Stimulated activated CD4-positive, alpha-beta T cell treated with anti-CD3 and anti-CD28 coated beads, TNF-alpha, amount 100 ng/mL, for 24 hours (primary cell): ENCODE data around the gene DAGLA.

Experiments
- DNase-seq, 3 experiments: peaks; one replicate each; pipeline ENCODE4 v3.0.0-alpha.2; 2020; ENCODE audit warnings: low read depth in 3 of 3

DAGLA gene

DNA sequence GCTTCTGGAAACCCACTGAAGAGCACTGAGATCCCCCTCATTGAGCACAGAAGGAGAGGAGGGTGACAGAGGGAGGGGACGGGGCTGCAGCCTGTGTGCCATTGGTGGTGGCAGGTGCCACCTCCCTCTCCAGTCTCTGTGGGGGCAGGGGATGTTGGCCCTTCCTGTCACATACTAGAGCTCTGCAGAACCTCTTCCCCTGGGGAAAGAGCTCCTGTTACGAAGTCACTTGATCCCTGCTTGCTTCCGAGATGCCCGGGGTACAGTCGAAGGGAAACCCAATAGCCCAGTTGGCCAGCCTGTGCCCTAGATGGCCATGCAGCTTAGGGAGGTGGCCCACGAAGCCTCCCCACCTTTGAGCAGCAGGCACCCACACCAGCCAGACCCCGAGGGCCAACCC, 29.4 kb downstream of the DAGLA start:
- DNase-seq: no peak

- DNase-seq: no peak
These were observed 29.8 kb downstream of the DAGLA start for GRCh38 chr11:61710019-61710418.

DNA sequence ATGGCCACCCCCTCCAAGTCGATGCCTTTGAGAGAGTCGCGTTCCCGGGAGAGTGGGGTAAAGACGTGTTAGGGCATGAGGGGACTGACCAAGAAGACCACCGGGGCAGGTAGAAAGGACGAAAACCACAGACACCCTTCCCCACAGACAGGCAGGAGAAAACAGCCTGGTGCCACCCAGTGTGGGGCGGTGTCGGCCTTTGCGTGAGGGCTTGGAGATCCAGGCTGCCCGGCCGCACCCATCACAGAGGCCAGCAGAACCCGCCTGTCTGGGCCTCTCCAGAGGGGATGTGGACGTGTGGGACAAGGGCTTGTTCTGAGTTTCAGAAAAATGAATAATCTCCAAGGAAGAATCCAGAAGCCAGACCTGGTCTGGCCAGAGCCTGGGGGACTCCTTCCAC, 30.8 kb downstream of the DAGLA start:
- DNase-seq: no peak

- no peak for DNase-seq
These were observed 31.3 kb downstream of the DAGLA start for GRCh38 chr11:61711498-61711897.

DNA sequence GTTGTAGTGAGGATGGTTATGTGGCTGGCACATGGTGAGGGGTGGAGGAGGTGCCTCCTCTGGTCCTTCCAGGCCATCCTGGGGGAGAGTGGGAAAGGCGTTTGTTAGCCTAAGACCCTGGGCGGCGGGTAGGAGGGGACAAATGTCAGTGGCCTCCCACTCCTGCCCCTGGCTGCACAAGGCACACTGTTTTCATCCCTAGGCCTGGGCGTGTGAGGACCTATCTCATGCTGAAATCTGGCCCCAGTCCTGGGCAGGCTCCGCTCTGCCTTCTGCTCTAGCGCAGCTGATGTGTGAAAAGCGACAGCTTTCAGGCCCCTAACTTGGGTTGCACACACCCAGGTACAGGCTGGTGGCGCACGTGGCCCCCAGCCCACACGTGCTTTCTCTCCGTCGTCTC, 32.1 kb downstream of the DAGLA start:
- DNase-seq: no peak

- no peak for DNase-seq
These were observed 32.7 kb downstream of the DAGLA start for GRCh38 chr11:61712846-61713245.

- DNase-seq: no peak
These were observed 33.3 kb downstream of the DAGLA start for GRCh38 chr11:61713464-61713863.

- no peak for DNase-seq
These were observed 33.7 kb downstream of the DAGLA start for GRCh38 chr11:61713906-61714305.

DNA sequence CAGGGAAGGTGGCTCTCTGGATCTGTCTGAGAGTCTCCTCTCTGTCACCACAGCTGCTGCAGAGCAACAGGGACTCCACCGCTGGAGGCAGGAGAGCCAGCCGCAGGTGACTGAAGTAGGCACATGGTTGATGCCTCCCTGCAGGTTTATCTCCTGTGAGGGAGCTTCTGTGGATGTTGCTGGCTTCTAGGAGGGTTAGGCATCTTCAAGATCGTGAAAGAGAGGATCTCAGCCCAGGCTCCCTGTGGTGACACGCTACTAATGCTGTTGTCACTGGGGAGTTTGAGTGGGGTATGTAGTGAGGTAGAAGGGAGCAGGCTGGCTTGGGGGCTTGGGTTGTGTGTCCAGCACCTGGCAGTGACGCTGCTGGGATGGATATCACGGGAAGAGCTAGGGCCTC, 34.1 kb downstream of the DAGLA start:
- DNase-seq: no peak

DNA sequence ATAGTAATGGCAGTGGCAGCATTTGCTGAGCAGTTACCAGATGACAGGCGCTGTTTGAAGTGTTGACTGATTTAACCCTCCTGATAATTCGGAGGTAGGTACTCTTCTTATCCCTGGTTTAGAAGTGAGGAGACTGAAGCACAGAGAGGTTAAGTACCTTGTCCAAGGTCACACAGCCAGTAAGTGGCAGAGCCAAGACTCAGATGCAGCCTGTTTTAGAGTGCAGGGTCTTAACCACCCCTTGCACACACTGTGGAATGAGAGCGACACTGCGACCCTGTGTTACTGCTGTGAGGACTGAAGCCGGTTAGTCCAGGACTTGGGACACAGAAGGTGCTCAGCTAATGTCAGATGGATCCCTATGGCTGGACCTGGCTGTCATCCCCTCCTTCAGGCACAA, 34.7 kb downstream of the DAGLA start:
- no peak for DNase-seq

DNA sequence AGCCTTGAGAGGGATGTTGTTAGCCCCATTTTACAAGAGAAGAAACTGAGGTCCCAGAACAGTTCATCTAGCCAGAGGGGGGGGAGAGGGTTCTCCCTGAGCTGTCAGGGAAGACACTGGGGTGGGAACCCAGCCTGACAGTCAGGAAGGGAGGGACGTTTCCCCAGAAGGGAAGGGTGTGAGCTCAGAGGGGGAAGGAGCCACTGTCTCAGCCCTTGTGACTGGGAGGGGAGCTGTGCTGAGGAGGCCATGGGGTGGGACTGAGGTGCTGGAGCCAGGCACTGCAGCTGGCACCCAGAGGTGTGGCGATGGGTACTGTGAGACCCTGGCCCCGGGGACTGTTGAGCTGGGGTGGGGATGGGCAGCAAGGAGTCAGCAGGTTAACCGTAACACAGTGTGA, 35.7 kb downstream of the DAGLA start:
- DNase-seq: no peak

- DNase-seq: no peak
These were observed 36.5 kb downstream of the DAGLA start for GRCh38 chr11:61716478-61717285.

DNA sequence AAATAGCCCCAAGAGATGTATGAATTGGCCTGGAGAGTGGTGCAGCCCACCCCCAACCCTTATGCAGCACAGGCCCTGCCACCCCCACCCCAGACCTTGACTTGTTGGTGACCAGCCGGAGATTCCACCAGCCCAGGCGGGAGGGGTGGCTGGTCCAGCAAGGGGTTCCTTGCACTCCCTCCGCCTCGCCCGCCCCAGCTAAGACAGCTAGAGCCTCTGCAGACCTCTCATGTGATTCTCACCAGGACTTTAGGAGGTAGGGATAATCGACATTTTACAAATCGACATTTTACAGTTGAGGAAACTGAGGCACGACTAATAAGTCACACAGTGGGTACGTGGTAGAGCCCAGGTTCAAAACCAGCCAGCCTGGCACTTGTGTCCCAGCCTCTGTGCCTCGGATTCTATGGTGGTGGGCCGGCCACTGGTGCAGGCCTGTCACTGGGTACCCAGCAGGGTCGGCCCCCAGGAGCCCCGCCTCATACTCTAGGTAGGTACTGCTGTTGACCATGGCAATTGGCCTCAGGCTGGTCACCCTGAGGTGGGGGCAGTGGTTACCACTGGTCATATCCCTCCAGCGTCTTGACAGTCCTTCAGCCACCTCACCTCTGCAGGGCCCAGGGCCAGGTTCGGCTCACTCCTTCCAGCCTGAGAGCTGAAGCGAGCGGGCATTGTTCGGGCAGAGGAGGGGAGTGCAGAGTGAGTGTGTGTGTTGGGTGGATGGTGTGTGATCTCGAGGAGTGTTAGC, 37.3 kb downstream of the DAGLA start:
- no peak for DNase-seq

GRCh38 chr11:61718046-61718531, 37.9 kb downstream of the DAGLA start:
- no peak for DNase-seq

DNA sequence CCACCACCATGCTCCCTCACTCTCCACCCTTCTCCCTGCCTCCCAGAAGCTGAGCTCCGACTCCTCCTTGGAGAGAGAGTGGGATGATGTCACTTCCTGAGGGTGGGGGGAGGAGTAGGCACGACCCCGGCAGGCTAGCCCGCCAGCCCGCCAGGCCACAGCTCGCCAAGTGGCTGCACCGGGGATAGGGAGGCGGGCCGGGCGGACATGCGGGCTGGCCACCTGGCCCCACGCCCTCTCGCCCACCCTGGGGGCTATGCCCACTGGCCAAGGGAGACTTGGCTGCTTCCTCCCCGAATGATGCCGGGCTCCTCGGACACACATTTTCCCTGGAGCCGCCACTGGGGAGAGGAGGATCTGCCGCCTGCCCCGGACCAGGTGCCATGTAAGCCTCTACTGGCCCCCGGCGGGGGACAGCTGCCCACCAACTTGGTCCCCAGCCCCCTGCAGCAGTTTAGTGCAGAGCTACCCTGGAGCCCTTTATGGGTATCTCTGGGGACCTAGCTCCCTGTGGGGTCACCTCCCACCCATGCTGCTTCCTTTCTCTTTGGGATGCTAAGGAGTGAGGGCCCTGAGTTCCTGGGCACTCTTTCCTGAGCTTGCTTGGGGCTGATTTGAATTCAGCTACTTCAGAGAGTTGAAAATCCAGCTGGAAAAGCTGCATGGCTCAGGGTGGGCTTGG, 38.6 kb downstream of the DAGLA start:
- no peak for DNase-seq

DNA sequence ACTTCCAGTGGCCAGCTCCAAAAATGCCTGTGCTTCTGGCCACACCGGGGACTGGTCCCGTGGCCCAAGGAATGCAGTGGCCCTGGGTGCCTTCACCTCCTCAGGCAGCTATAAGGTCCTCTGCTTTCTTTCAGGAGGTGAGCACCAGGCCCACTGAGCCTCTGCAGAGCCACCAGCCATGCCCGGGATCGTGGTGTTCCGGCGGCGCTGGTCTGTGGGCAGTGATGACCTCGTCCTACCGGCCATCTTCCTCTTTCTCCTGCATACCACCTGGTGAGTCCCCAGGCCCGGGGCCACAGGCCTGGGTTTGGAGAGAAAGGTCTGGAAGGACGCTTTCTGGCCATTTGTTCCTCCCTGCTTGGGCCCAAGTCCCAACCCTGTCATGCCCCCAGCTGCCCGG, 39.8 kb downstream of the DAGLA start:
- DNase-seq: no peak

- DNase-seq: no peak
These were observed 40.4 kb downstream of the DAGLA start for GRCh38 chr11:61720597-61720996.

DNA sequence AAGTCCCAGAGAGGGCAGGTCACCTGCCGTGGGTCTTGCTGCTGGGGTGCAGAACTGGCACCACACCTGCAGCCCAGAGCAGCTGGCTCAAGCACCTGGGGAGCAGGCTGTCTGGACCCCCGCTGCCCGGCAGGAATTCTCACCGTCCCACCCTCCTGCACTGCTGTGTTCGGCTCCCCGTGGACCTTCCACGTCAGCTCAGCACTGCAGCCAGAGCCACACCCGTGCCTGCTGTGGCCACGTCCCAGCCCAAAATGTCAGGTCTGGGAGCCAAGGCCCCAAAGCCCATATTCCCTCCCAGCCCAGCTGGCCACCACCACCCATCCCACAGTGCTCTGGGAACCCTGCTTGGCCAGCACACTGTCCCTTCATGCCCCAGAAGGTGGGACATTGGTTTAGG, 44.2 kb downstream of the DAGLA start:
- no peak for DNase-seq

GRCh38 chr11:61725781-61726231, 45.6 kb downstream of the DAGLA start:
- DNase-seq: no peak

GRCh38 chr11:61726775-61727174, 46.6 kb downstream of the DAGLA start:
- no peak for DNase-seq

DNA sequence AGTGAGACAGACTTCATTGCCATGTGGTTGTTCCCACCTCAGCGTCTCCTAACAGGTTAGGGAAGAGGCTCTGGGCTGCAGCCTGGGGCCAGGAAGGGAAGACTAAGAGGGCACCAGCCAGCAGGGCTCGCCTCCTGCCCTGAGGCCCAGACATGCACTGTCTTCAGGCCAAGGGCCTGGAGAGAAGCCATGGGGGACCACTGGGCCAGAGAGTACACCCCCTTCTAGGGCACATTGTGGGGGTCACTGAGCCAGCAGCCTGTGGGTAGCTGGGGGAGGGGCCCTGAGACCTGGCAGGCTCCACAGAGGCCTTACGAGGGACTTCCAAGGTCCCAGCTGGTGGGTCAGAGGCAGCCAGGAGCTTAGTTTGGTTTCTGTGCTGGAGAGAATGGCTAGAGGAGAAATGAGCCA, 47.2 kb downstream of the DAGLA start:
- no peak for DNase-seq
